NT2/D1 (cell line): ENCODE results near the gene LIMCH1.

Experiments
- SUZ12 ChIP-seq: IDR thresholded peaks from 2 replicates; pipeline ENCODE4 v1.6.1; 2011; ENCODE audit not compliant: insufficient read length, insufficient read depth; ENCODE audit errors: extremely low read depth
- YY1 ChIP-seq: IDR thresholded peaks from 2 replicates; pipeline ENCODE4 v1.6.1; 2011; ENCODE audit not compliant: insufficient read length, insufficient read depth
- ZNF274 ChIP-seq: IDR thresholded peaks from 2 replicates; pipeline ENCODE4 v1.6.1; 2011; ENCODE audit warnings: mild to moderate bottlenecking, low read depth, low read length

GRCh38 chr4:41514169-41514568 lies 23.8 kb upstream of the LIMCH1 start:
- TF ChIP-seq SUZ12 (no peak), ZNF274 (no peak), YY1 (no peak)
